SK-N-MC (cell line): ENCODE measurements around the gene GOLGA8O.
"Not testable (repeated sequence)": the region's sequence is repeated elsewhere in the genome, so short reads cannot be mapped to it uniquely, and the experiment has no call there.

ENCODE experiments used
- EZH2 ChIP-seq: fragments of 200-600 bp; sonication (generic); IDR thresholded peaks from one replicate; pipeline ENCODE4 v1.6.1; 2017; ENCODE audit warnings: antibody characterized with exemption
- FOXP2 ChIP-seq: optimal IDR thresholded peaks from 2 replicates; pipeline ENCODE3; 2011; ENCODE audit warnings: mild to moderate bottlenecking, moderate library complexity; ENCODE audit not compliant: insufficient read depth; ENCODE audit errors: extremely low read length, control extremely low read depth
- POLR2AphosphoS5 ChIP-seq: IDR thresholded peaks from 2 replicates; pipeline ENCODE4 v1.6.1; 2012; ENCODE audit warnings: mild to moderate bottlenecking, low read depth, low read length, borderline replicate concordance

- TF ChIP-seq EZH2, POLR2AphosphoS5, FOXP2: not testable (repeated sequence)
These were observed 47.5 kb downstream of the GOLGA8O start for GRCh38 chr15:32407903-32408302.
